Natural killer cell (primary cell): Measurements from ENCODE around the gene JAKMIP3. TPM values are rescaled to one million over a fixed set of nuclear protein-coding genes. Genes with fewer than 3 reads are reported as not detected.

Source experiments
- ATAC-seq, 3 donors: fragments of 150-1000 bp in 2 of 3; fragments of 200-7000 bp in 1 of 3; cut with Tn5 transposase; 1 replicate in 1 of 3; 2 replicates in 2 of 3; pipeline ENCODE4 v1.10.0; 2021; ENCODE audit warnings: mild to moderate bottlenecking in 2 of 3, moderate library complexity in 2 of 3
- DNase-seq, 2 donors: peaks; one replicate each; pipeline versions ENCODE4 v3.0.0 to v3.0.0-alpha.2; 2013 to 2021; ENCODE audit warnings: mixed read lengths in 1 of 2
- H3K27ac ChIP-seq: one replicate; pipeline ENCODE4 v1.5.1; 2013; ENCODE audit warnings: mild to moderate bottlenecking, low read length
- H3K27me3 ChIP-seq: one replicate; pipeline ENCODE4 v1.6.1; 2013; ENCODE audit warnings: low read length; ENCODE audit not compliant: control insufficient read depth, insufficient read depth
- H3K36me3 ChIP-seq: one replicate; pipeline ENCODE4 v1.6.1; 2013; ENCODE audit warnings: low read length; ENCODE audit not compliant: control insufficient read depth, insufficient read depth
- H3K4me1 ChIP-seq: one replicate; pipeline ENCODE4 v1.6.1; 2013; ENCODE audit warnings: low read length; ENCODE audit not compliant: control insufficient read depth, insufficient read depth
- H3K4me3 ChIP-seq: one replicate; pipeline ENCODE4 v1.5.1; 2013; ENCODE audit warnings: low read length
- H3K9me3 ChIP-seq: one replicate; pipeline ENCODE4 v1.6.1; 2013; ENCODE audit warnings: low read length; ENCODE audit not compliant: control insufficient read depth, insufficient read depth
- H3K27ac Mint-ChIP-seq, 2 donors: one replicate each; pipeline ENCODE4 v1.8.0; 2022; ENCODE audit warnings: mild to moderate bottlenecking in 2 of 2, mixed read lengths in 2 of 2, moderate library complexity in 1 of 2
- H3K27me3 Mint-ChIP-seq, 2 donors: one replicate each; pipeline ENCODE4 v1.8.0; 2022; ENCODE audit warnings: low read depth in 2 of 2, mixed read lengths in 2 of 2
- H3K36me3 Mint-ChIP-seq: one replicate; pipeline ENCODE4 v1.8.0; 2022; ENCODE audit warnings: mixed read lengths
- H3K4me1 Mint-ChIP-seq, 2 donors: one replicate each; pipeline ENCODE4 v1.8.0; 2022; ENCODE audit warnings: mixed read lengths in 2 of 2
- H3K4me3 Mint-ChIP-seq: one replicate; pipeline ENCODE4 v1.8.0; 2022; ENCODE audit warnings: mild to moderate bottlenecking, moderate library complexity, mixed read lengths
- H3K9me3 Mint-ChIP-seq, 2 donors: one replicate each; pipeline ENCODE4 v1.8.0; 2022; ENCODE audit warnings: mixed read lengths in 2 of 2
- WGBS: methylation state at CpG from one replicate; pipeline ENCODE4 v1.1.7; 2013; ENCODE audit warnings: missing lambda C conversion rate; ENCODE audit not compliant: insufficient coverage; 5-methylcytosine and 5-hydroxymethylcytosine counted together
- intact Hi-C: fragments of 100-400 bp; cut with micrococcal nuclease; formaldehyde crosslinking; loops from one replicate; pipeline ENCODE4 v1.14.2; 2022
- total RNA-seq, 4 donors: library from RNA; stranded (reverse); fragments of 120-200 nt in 1 of 4; gene quantifications; one replicate each; pipeline versions ENCODE4 v1.2.3 to v1.2.4, GENCODE V29; 2013 to 2022
- TF ChIP-seq, protein P1 (sequence below): fragments of 200-600 bp; IDR thresholded peaks from one replicate; pipeline ENCODE4 v1.8.0; 2022; ENCODE audit warnings: antibody characterized with exemption

The JAKMIP3 gene
- total RNA-seq, 3 donors from 2014 or later (not counting 1 experiment from before 2014, with no cell fraction given), result 0.19 to 0.45 (median 0.20) TPM

DNA sequence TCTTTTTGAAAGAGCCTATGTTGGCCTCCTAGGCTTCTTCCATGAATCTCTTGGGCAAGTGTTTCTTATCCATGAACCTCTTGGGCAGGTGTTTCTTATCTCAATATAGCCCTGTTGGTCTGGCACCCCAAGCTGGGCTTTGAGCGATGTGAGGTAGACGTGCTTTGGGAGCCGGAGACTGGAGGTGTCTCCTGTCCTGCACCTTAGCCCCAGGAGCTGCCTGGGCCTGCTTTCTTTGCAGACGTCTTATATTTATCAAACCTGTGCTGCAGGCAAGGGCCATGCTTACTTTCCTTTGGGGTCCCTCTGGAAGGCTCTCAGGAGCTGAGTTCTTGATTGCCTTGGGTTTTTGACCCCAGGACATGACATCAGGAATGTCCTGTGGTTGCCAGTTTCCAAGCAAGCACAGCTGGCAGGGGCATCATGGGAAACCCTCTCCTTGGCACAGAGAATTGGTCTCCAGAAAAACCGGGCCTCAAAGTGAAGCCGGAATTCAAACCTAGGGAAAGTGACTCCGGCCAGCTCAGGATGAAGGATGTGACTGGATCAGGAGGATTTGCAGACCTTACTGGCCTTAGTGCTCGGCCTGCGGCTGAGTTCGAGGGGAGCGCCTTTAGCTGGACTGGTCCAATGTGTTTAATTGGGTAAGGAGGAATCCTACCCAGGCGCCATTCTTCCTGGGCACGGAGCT lies 2.8 kb downstream of the JAKMIP3 start:
- Mint-ChIP-seq H3K27me3 (peaks cover under 1 to 7% of the 10 kb centered on the region in 2 donors), H3K4me3 (no peak overlapping the region), H3K4me1 (peaks cover 6 to 7% of the 10 kb centered on the region in 2 donors), H3K36me3 (no peaks in the 10 kb centered on the region), H3K9me3 (no peaks in the 10 kb centered on the region), H3K27ac (no peak overlapping the region)
- no peaks in the 10 kb centered on the region for H3K27me3 ChIP-seq
- H3K4me3 ChIP-seq, result no peak overlapping the region
- 94% methylated on average over 13 of the region's 13 CpGs for WGBS
- no peaks in the 10 kb centered on the region for H3K9me3 ChIP-seq
- intact Hi-C loops, result no loop called here
- ATAC-seq (no peak), DNase-seq (no peak)
- no peaks in the 10 kb centered on the region for H3K4me1 ChIP-seq
- H3K27ac ChIP-seq, result no peak overlapping the region
- TF ChIP-seq, protein P1, sequence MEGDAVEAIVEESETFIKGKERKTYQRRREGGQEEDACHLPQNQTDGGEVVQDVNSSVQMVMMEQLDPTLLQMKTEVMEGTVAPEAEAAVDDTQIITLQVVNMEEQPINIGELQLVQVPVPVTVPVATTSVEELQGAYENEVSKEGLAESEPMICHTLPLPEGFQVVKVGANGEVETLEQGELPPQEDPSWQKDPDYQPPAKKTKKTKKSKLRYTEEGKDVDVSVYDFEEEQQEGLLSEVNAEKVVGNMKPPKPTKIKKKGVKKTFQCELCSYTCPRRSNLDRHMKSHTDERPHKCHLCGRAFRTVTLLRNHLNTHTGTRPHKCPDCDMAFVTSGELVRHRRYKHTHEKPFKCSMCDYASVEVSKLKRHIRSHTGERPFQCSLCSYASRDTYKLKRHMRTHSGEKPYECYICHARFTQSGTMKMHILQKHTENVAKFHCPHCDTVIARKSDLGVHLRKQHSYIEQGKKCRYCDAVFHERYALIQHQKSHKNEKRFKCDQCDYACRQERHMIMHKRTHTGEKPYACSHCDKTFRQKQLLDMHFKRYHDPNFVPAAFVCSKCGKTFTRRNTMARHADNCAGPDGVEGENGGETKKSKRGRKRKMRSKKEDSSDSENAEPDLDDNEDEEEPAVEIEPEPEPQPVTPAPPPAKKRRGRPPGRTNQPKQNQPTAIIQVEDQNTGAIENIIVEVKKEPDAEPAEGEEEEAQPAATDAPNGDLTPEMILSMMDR, result no peak
- no peaks in the 10 kb centered on the region for H3K36me3 ChIP-seq

DNA sequence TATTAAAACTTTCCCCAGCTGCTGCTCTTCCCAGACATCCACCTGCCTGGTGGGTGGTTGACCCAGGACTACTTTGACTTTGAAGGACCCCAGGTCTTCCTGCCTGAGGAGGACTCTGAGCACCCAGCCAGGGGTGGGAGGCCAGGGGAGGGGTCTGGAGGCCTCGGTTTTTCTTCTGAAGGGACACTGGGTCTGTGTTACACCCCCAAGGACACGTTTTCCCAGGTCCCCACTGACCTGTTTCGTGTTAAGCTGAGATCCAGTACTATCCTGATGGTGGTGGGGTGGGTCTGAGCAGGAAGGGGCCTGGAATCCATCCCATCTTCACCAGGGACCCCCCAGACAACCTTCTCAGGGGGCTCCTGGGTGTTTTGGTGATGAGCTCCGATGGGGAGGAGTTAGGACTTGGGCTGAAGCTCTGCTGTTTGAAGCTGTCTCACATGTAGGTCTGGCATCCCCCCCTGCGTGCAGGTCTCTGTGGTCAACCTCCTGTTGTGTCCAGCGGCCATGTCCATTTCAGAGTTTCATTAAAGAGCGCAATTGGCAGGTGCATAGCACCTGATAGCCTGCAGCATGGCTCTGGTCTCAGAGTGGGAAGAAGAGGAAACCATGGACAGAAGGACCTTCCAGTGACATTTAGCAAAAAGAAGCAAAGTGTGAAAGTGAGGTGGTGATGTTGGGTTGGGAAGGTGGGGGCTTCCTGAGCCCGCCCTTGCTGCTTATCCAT lies 3.5 kb downstream of the JAKMIP3 start:
- Histone ChIP-seq H3K9me3 (no peaks in the 10 kb centered on the region), H3K4me1 (no peaks in the 10 kb centered on the region), H3K36me3 (no peaks in the 10 kb centered on the region), H3K4me3 (no peak overlapping the region), H3K27ac (no peak overlapping the region), H3K27me3 (no peaks in the 10 kb centered on the region)
- Mint-ChIP-seq H3K9me3 (no peaks in the 10 kb centered on the region), H3K27me3 (peaks cover 0 to 8% of the 10 kb centered on the region in 2 donors), H3K27ac (no peak overlapping the region), H3K36me3 (no peaks in the 10 kb centered on the region), H3K4me1 (peaks cover 6 to 7% of the 10 kb centered on the region in 2 donors), H3K4me3 (no peak overlapping the region)
- intact Hi-C loops, result no loop called here
- no peak for DNase-seq
- TF ChIP-seq, protein P1, result no peak
- WGBS, result 83% methylated on average over 8 of the region's 8 CpGs
- no peak for ATAC-seq

DNA sequence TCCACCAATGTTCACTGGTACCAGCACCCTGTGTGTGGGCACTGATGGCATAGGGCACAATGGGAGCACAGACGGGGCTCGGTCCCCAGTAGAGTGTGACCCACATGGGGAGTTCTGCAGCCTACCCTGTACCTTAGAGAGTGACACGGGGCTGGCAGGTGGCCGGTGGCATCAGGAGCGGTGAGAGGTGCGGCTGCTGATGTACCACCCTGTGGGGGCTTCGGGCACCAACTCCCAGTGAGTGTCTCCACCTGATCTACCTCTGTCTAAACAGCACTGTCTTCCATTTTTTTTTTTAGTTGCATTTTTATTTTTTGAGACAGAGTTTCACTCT lies 4.1 kb downstream of the JAKMIP3 start:
- no peak overlapping the region for H3K4me3 ChIP-seq
- no peak overlapping the region for H3K4me3 Mint-ChIP-seq
- intact Hi-C loops, result no loop called here
- no peaks in the 10 kb centered on the region for H3K9me3 Mint-ChIP-seq
- ATAC-seq, result no peak
- H3K9me3 ChIP-seq, result no peaks in the 10 kb centered on the region
- no peak overlapping the region for H3K27ac Mint-ChIP-seq
- H3K36me3 ChIP-seq, result no peaks in the 10 kb centered on the region
- no peak for DNase-seq
- WGBS, result 79% methylated on average over 7 of the region's 7 CpGs
- peaks cover 0 to 13% of the 10 kb centered on the region in 2 donors for H3K27me3 Mint-ChIP-seq
- H3K36me3 Mint-ChIP-seq, result no peaks in the 10 kb centered on the region
- peaks cover 6 to 7% of the 10 kb centered on the region in 2 donors for H3K4me1 Mint-ChIP-seq
- no peak overlapping the region for H3K27ac ChIP-seq
- no peaks in the 10 kb centered on the region for H3K4me1 ChIP-seq
- H3K27me3 ChIP-seq, result no peaks in the 10 kb centered on the region
- TF ChIP-seq, protein P1, result no peak
